GM19324 (cell line): ENCODE results near the gene MAS1.

ENCODE experiments used
- ATAC-seq: cut with Tn5 transposase; IDR thresholded peaks from one replicate; pipeline ENCODE4 v1.9.1; 2021; ENCODE audit warnings: mild to moderate bottlenecking, moderate library complexity; ENCODE audit not compliant: unreplicated experiment, low FRiP score

MAS1 gene

DNA sequence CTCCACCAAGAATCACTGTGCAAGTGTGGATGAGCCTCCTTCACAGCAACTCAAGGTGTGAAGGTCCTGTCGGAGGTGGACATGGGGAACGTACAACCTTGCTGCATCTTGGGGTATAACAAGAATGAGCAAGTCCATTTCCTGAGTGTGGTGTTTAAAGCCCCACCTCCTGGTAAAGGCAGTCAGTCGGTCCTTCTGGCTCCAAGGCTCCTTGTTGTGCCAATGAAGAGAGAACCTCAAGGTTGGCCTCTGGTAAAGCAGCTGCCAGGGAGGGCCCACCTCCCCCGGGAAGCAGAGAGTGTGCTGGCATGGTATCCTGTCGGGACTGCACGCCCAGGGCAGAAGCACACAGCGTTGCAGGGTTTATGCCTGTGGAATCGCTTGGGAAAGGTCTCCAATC is 12.4 kb upstream of the MAS1 start:
- no peak for ATAC-seq

DNA sequence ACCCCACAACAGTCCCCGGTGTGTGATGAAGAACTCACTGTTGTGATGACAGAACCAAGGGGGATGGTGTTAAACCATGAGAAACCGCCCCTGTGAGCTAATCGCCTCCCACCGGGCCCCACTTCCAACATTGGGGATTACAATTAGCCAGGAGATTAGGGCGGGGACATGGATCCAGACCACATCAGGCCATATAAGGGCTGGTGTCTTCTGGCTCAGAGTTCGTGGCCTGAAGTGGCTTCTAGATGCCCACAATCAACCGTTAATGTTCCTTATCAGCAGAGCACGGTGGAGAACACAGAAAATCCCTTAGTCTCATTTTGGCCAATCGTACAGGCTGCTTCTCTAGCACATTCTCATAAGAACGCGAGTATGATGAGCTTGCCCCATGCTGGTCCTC is 10.9 kb upstream of the MAS1 start:
- no peak for ATAC-seq

DNA sequence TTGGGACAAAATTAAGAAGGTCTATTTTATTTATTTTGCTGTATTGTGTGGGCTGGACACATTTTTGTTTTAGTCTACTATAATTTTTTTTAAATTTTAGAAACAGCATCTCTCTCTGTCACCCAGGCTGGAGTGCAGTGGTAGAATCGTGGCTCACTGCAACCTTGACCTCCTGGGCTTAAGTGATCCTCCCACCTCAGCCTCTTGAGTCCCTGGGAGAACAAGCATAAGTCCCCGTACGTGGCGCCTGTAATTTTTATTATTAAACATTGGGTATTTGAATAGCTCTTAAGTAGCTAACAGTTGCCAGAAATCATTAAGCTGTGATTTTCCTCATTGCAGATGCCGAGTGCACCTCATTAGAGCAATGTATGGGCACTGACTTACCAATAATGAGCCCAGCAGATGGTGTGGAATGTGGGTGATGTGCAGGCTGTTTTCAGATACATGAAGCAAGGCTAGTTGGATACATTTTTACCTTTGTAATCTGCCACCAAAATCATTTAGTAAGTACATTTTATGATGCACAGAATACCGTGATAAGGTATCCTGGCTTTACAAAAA is 10.3 kb upstream of the MAS1 start:
- ATAC-seq, result no peak

DNA sequence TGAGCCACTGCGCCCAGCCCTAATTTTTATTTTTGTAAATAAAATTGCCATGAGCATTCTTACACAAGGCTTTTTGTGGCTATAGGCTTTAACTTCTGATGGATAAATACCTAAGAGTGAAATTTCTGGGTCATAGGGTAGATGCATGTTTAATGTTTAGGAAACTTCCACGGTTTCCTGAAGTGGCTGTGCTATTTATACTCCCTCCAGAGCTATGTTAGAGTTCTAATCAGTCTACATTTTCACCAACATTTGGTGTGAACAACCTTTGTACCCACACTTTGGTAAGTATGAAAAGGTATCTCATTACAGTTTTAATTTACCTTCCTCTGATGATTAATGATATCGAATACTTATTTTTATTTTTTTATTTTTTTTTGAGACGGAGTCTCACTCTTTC is 6.1 kb upstream of the MAS1 start:
- ATAC-seq, result no peak

DNA sequence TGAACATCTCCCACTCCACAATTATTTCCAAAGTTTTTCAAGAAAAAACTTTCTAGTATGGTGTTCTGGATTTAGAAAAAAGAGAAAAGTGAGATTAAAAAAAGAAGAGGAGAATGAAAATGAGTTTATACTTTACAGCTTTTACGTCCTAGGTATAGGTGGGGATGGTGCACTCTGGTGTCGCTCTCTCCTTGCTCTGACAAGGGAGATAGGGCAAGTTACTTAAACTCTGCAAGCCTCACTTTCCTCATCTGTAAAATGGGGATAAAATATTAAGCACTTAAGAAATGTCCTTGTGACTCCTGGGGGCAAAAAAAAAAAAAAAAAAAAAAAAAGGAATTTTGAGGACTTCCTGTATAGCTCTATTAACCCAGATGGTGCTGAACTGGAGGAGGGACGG is 4.5 kb upstream of the MAS1 start:
- ATAC-seq, result no peak

DNA sequence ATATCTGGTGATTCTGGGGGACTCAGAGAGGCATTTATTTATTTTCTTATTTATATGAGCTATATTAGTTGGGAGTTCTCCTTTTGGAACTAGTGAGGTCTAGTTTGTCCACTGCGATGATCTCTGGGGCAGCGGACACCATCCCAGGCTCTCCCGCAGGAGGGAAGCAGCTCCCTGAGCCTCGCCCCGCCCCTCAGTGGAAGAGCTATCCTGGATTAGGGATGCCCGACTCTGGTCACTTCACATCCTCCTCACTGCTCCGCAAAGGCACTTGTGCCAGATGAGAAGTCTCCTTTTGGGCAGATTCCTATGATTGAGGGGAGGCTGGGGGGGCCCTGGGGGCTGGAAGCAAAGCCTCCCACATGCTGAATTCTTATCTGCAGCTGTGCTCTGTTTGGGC is 3.6 kb upstream of the MAS1 start:
- no peak for ATAC-seq

DNA sequence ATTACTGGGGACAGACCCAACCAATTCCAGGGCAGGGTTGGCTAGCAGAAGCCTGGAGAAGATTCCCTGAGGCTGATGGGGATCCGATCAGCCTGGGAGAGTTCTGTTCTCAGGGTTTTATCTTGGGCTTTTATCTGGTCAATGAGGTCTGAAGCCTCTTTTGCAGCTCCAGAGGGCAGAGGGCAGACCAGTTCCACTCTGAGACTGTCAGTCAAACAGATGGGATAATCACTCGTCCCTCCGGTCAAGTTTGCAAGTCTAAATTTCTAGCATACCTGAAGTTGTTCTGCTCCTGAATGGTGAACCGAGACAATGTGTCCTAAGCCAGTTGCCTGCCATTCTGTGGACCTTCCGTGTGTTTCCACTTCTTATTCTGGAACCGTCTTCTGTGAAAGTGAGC is 3.0 kb upstream of the MAS1 start:
- ATAC-seq, result no peak

DNA sequence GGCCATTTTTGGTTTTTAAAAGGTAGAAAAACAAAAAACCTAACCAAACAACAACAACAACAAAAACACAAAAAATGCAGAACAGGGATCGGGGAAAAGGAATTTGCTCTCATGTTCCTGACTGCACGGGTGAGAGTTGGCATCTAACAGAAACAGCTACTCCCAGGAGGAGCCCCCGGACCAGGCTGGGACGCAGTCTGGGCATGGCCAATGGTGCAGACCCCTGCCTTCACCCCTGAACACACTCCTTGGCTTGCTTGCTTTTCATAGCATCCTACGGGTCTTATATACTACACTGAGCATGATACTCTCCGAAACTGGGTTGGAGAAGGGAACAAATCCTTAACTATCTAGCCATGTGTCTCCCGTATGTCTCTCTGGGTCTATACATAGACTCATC is 587 bp upstream of the MAS1 start:
- ATAC-seq, result no peak

DNA sequence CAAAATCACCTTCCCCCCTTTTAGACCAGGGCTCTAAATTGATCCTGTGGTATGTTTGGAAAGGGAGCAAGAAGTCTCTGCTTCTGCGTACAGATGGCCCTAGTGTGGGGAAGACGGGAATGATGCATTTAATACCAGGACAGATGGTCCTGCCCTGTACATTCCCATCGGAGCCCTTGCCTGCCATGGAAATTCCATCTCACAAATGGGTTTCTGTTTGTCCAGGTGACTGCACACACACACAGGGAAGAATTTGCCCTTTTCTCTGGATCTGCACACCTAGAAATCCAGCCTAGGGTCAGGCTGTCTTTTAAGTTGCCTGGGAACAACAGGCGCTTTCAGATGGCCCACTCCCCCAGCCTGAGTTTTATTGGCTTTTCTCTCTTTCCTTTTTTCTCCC is 1.3 kb downstream of the MAS1 start:
- no peak for ATAC-seq

DNA sequence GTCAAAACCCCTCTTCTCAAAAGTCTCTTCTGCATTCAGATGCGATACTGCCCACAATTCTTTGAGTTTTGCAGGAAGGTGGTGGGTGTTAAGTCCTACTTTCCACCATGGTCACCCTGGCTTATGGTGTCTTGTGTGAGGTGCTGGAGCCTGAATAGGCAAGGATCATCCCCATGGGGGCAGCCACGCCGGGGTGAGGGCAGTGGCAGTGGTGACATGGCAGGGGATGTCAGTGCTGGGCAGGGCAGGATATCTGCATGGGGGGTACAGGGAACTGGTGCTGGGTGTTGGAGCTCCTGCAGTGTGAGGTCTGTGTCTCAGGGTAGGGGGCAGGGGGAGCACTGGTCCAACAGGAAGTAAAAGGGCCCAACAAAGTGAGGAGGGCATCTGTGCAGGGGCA is 2.3 kb downstream of the MAS1 start:
- ATAC-seq, result no peak

DNA sequence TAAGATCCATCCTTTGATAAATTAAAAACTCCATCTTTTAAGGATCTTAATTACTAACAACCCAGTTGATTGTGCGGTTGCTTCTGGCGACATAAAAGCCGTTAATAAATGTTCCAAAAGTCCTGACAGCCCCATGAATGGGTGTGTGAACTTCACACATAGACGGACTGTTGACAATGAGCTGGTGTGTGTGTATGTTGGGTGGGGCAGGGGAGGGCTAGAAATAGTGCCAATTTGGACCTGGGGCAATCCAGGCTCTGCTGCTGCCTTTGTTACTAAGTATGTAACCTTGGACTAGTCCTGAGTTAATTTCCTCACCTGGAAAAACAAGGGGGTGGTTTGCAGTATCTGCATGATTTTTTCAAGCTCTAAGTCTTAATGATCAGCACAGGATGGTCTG is 4.2 kb downstream of the MAS1 start:
- no peak for ATAC-seq

DNA sequence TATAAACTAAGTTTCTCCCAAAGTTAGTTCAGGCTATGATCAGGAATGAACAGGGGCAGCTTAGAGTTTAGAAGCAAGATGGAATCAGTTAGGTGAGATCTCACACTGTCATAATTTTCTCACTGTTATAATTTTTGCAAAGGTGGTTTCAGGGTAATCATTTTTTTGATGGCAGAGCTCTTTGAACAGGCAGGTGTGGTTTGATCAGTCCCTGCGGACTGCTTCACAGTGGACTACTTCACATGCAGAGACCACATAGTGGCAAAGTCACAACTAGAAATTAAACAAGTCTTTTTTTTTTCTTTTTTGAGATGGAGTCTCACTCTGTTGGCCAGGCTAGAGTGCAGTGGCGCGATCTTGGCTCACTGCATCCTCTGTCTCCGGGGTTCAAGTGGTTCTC is 6.8 kb downstream of the MAS1 start:
- ATAC-seq, result no peak

DNA sequence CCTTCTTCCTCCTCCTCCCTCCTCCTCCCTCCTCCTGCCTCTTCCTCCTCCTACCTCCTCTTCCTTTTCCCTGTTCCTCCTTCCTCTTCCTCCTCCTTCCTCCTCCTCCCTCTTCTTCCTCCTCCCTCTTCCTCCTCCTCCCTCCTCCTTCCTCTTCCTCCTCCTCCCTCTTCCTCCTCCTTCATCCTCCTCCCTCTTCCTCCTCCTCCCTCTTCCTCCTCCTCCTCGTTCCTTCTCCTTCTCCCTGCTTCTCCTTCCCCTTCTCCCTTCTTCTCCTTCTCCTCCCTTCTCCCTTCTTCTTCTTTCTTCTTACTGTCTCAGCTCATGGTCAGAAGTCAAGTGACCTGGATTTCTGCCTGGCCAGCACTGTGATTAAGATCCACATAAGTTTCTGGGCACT is 7.7 kb downstream of the MAS1 start:
- no peak for ATAC-seq

DNA sequence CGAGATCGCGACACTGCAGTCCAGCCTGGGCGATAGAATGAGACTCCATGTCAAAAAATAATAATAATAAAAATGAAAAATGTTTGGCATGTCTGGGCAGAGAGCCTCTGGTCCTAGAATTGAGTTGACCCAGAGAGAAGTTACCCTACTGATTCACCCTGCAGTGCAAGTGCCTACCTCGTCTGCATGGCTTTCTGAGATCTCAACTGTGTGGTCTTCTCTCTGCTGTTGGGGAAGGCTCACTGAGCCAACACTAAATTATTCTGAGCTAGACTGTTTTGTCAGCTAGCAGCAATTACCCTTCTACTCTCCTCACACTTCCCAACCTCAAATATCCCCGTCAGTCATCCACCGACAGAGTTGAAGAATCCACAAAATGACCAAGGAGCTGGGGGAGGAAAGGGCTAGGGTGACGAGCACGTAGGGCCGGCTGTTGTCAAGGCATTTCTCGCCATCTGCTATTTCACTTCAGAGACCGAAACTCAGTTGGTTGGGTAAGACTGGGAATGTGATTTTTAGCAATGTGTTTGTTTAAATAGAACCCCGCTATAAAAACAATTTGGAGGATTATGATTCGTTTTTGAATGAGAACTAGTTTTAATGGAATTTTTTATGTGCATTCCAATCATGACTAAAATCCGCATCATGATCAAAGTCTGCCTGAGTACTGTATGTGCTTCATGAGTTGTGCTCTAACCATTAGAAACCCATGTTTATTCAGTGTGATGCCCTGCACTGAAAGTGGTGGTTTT is 9.4 kb downstream of the MAS1 start:
- no peak for ATAC-seq

DNA sequence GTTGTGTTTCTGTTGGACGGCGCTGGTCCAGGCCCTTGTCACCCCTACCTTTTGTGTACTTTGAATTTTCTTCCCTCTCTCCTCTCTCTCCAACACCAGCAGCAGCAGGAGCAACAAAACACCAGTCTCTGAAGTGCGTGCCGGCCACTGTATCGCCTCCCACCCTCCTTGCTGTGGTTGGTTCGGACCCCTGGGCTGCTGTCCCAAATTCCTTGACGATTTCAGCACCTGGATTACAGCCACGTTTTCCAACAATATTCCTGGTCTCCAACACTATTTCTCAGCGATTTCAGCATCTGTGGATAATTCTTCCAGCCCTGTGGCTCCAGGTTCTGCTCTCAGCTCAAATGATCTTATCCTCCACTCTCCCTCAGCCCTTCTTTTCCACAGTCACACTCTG is 11.8 kb downstream of the MAS1 start:
- ATAC-seq, result no peak

DNA sequence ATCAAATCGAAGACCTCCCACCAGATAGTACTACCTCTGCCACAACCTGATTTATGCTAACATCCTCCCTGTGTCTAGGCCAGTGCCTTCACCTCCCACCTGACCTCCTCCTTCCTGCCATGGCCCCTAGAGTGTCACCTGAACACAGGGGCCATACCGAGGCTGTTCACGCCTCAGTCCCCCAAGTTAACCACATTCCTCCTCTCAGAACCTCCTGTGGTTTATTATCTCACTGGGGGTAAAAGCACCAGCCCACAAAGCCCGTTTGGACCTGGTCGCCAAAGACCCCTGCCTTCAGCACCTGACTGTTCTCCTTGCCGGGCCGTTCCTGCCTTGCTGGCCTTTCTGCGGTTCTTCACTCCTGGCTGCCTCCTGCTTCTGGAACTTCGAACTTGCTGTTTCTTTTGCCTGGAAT is 13.7 kb downstream of the MAS1 start:
- no peak for ATAC-seq

DNA sequence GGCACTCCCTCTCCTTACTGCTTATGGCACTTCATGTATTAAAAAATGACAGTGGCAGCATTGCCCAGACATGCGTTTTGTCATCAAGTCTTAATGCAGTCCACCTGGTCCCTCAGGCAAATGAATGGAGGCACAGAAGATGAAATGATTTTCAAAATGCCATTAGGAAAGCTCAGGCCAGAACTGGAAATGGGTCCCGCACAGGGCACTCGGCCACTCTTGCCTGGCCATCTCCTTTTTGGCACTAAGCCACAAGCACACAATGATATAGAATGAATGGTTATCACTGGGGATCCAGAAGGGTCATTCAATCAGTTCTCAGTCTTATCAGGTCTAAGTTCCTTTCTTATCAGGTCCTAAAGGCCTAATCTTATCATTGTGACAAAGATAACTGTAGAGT is 15.6 kb downstream of the MAS1 start:
- ATAC-seq, result no peak

DNA sequence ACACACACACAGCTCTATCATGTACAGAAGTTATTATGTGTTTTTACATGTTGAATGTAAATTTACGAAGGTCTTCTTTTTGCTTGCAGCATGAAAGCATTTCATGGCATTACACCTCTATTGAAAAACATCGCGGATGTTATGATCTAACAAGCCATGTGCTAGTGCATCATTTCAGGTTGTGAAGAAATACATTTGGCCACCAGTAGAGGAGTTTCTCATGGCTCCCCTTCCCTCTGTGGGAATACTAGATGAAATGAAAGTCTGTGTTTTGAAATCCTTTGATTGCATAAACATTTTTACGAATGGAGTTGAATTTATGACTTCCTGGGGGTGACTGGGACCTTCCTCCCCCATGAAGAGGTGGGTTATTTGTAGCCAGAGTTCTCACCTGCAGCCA is 17.7 kb downstream of the MAS1 start:
- ATAC-seq, result no peak

DNA sequence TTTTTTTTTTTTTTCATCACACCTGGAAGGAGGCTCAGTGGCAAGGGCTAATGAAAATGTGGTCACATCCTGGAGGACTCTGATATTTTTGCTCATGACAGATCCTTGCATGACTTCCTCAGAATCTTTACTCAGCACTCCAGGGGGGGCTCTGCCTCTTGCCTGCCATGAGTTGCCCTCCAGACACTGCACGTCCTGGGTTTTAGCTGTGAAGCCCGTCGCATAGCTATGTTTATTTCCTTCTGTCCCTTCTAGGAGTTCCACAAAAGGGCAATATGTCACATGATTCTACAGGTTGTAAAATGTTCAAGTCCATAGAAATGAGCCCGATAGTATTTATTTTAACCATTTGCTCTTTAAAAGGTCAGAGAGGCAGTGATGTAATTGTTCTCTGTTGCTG is 18.2 kb downstream of the MAS1 start:
- no peak for ATAC-seq

DNA sequence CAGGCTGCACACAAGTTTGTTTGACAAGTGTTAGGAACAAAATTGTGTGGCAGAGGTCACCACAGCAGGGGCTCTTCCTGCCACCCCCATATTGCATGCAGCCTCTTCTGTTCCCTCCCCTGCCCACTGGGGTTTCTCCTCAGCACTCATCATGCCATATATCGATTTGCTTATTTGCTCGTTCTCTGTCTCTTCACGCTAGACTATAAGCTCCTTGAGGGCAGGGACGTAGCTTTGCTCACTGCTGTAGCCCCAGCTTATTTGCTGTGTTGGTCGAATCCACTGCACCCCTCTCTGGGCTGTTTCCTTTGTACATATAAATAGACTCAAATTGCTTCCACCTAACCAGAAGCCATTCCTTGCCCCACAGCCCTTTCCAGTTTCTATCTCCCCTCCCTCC is 19.6 kb downstream of the MAS1 start:
- ATAC-seq, result no peak

DNA sequence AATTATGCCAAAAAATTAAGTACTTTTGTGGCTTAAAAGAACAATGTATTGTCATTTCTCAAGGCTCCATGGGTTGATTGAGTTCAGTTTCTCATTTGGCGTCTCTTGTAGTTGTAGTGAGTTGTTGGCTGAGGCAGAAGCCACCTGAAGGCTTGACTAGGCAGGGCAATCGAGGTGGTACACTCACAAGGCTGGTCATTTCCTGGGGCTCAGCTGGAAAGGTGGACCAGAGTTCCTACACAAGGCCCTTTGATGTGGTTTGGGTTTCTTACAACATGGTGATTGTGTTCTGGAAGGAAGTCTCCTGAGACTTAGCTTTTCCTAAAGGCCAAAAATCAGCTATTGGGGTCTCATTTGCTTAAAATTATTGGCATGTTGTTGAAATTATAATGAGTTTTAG is 22.6 kb downstream of the MAS1 start:
- ATAC-seq, result no peak

DNA sequence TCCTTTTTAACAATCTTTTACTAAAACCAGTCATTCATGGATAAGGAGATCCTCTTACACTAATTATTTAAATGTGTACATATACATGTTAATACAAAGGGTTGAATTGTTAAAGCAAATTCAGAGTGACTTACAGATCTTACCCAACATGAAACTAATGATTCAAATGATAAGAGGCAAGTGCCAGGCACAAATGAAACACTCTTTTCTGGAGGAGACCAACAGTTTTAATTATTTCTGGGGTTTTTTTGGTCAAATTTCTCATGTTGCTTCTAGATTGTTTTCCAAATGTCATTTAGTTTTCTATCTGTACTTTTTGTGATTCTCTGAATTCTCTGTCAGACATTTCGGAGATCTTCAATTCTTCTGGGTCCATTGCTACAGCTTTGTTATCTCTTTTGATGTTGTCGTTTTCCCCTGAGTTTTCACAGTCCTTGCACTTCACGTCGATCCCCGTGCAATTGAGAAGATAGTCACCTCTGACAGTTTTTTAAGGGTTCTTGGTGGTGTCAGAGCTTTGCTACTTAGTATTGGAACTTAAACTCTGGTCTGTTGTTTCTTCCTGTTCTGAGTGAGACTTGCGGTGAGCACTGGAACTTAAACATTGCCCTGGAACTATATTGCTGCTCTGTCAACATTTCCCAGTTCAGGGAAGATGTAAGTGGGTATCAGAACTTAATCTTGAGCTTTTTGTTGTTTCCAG is 23.2 kb downstream of the MAS1 start:
- no peak for ATAC-seq
